Superior temporal gyrus (tissue), 1 donor: Measurements from ENCODE around the gene NDRG4.

ENCODE experiments used
- DNase-seq: peaks from one replicate; pipeline ENCODE4 v3.0.0-alpha.2; 2016; ENCODE audit errors: extremely low spot score

NDRG4 gene

GRCh38 chr16:58543685-58544084, 43.7 kb downstream of the NDRG4 start:
- no peak for DNase-seq

GRCh38 chr16:58548378-58548777, 48.4 kb downstream of the NDRG4 start:
- DNase-seq = no peak

DNA sequence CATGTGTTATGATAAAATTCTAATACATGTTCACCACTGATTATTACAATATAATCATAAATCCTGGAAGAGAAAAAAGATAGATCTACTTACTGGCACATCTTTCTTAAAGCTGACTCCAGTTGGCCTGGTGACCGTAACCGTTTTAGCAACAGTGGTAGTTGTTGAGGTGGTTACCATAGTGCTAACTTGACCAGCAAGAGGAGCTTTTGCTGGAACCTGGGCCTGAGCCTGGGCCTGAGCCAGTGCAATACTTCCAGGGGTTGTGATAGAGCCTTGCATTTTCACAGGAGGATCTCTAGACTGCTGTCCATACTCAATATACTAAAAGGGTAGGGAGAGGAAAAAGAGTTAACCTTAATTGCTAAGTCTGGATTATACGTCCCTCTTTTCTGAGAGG, 51.6 kb downstream of the NDRG4 start:
- DNase-seq = no peak

- no peak for DNase-seq
These were observed 56.7 kb downstream of the NDRG4 start for GRCh38 chr16:58556678-58557077.
